ENCODE data around the gene SLC8B1. TPM values are rescaled to one million over a fixed set of nuclear protein-coding genes. Genes with fewer than 3 reads are reported as not detected.

SLC8B1 gene
- total RNA-seq, 1 experiment from 2014 or later: 8.2 TPM

DNA sequence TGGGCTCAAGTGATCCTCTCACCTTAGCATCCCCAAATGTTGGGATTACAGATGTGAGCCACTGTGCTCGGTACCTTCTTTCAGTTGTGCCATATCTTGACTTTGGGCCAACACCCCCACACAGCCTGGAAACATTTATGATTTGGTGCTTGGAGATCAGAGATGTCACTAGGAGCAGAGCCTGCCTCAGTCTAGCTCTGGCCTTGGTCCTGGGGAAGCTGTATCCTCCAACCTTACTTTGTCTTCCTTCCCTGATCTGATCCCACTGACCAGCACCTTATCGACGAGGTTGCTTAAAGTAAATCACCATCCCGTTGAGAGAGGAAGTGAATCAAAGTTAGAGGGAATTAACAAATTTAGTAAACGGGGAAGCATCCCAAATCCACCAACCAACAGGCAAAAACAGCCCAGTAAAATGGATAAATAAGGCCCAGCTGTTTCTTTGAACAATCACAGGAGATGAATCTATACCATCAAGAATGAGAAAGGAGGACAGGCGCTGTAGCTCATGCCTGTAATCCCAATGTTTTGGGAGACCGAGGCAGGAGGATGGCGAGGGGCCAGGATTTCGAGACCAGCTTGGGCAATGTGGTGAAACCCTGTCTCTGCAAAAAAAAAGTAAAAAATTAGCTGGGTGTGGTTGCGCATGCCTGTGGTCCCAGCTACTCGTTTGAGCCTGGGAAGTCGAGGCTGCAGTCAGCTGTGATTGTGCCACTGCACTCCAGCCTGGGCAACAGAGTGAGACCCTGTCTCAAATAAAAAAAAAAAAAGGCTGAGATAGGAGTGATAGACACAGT is 26.9 kb upstream of the SLC8B1 start:
- Histone ChIP-seq H3K4me1 (ENCODE audit: insufficient read depth, low read length, poor library complexity, severe bottlenecking) (peaks cover 6% of the 10 kb centered on the region), H3K27me3 (replicated peaks; ENCODE audit: insufficient read depth, low read depth, low read length, poor library complexity) (no peaks in the 10 kb centered on the region), H3K27ac (ENCODE audit: low read depth, low read length, poor library complexity, severe bottlenecking) (no peak overlapping the region), H3K36me3 (ENCODE audit: insufficient read depth, low read length, poor library complexity, severe bottlenecking) (no peaks in the 10 kb centered on the region), H3K4me3 (ENCODE audit: low read depth, low read length, poor library complexity, severe bottlenecking) (no peak overlapping the region), H3K9me3 (ENCODE audit: low read depth, low read length, poor library complexity, severe bottlenecking) (no peaks in the 10 kb centered on the region)
- DNase-seq (ENCODE audit: low spot score): no peak
- ChIA-PET CTCF (no interaction called here), POLR2A (ENCODE audit: low non-redundant PET) (interaction anchor here (0.7 kb wide), 1 partner anchor 126 kb away, joined by 3 read pairs; no protein-coding TSS in a partner anchor)
- no TSS peak for BruUV-seq (replicated peaks)
- TF ChIP-seq, protein P1, sequence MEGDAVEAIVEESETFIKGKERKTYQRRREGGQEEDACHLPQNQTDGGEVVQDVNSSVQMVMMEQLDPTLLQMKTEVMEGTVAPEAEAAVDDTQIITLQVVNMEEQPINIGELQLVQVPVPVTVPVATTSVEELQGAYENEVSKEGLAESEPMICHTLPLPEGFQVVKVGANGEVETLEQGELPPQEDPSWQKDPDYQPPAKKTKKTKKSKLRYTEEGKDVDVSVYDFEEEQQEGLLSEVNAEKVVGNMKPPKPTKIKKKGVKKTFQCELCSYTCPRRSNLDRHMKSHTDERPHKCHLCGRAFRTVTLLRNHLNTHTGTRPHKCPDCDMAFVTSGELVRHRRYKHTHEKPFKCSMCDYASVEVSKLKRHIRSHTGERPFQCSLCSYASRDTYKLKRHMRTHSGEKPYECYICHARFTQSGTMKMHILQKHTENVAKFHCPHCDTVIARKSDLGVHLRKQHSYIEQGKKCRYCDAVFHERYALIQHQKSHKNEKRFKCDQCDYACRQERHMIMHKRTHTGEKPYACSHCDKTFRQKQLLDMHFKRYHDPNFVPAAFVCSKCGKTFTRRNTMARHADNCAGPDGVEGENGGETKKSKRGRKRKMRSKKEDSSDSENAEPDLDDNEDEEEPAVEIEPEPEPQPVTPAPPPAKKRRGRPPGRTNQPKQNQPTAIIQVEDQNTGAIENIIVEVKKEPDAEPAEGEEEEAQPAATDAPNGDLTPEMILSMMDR (conservative IDR thresholded peaks at IDR 0.05; ENCODE audit: low read depth, low read length): no peak
- no peak for TF ChIP-seq EZH2 (IDR thresholded peaks at IDR 0.05; ENCODE audit: borderline replicate concordance, low read depth, low read length, poor library complexity, severe bottlenecking)
- intact Hi-C loops (cut with micrococcal nuclease; ENCODE audit: unreplicated experiment): no loop called here

DNA sequence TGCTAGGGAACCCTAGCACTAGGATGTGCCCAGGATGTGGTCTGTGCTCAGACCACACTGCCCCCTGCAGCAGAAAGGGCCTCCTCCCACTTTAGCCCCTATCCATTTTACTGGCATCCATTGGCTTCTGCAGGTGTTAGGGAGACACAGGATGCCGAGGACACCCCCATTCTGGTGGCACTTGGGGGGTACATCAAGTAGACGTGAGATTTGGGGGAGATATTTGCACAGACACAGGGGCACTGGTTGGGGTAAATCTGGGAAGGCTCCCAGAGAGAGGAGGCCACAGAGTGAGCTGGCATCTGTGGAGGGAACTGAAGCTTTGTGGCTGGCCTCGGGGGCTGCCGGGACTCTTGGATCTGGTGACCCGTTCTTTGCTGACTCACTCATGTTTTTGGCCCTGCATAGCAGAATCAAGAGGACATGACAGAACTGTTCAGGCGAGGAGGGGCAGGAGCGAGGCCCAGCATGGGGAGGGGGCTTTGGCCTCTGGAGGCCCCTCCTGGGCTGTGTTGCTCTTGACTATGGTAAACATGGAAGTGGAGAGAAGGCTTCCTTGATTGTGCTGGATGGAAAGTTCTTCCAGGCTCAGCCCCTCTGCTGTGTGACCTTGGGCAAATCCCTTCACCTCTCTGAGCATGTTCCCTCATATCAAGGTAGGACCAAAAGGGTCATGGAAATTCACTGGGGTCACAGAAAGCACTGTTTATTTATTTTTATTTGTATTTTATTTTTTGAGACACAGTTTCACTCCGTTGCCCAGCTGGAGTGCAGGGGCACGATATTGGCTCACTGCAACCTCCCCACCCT is 25.2 kb upstream of the SLC8B1 start:
- CTCF ChIA-PET: no interaction called here
- TF ChIP-seq, protein P1 (conservative IDR thresholded peaks at IDR 0.05; ENCODE audit: low read depth, low read length): 0 out of 2 replicates have a peak, but pooled peaks have one; percentile 9
- no peak for TF ChIP-seq EZH2 (IDR thresholded peaks at IDR 0.05; ENCODE audit: borderline replicate concordance, low read depth, low read length, poor library complexity, severe bottlenecking)
- Histone ChIP-seq H3K27me3 (replicated peaks; ENCODE audit: insufficient read depth, low read depth, low read length, poor library complexity) (no peaks in the 10 kb centered on the region), H3K4me1 (ENCODE audit: insufficient read depth, low read length, poor library complexity, severe bottlenecking) (peaks cover 6% of the 10 kb centered on the region), H3K27ac (ENCODE audit: low read depth, low read length, poor library complexity, severe bottlenecking) (no peak overlapping the region), H3K9me3 (ENCODE audit: low read depth, low read length, poor library complexity, severe bottlenecking) (no peaks in the 10 kb centered on the region), H3K36me3 (ENCODE audit: insufficient read depth, low read length, poor library complexity, severe bottlenecking) (no peaks in the 10 kb centered on the region), H3K4me3 (ENCODE audit: low read depth, low read length, poor library complexity, severe bottlenecking) (peak overlapping the region; percentile 96)
- BruUV-seq (replicated peaks): no TSS peak
- POLR2A ChIA-PET (ENCODE audit: low non-redundant PET): interaction anchor here (0.6 kb wide), 1 partner anchor 76 kb away, joined by 5 read pairs; no protein-coding TSS in a partner anchor
- DNase-seq (ENCODE audit: low spot score): no peak
- intact Hi-C loops (cut with micrococcal nuclease; ENCODE audit: unreplicated experiment): no loop called here

DNA sequence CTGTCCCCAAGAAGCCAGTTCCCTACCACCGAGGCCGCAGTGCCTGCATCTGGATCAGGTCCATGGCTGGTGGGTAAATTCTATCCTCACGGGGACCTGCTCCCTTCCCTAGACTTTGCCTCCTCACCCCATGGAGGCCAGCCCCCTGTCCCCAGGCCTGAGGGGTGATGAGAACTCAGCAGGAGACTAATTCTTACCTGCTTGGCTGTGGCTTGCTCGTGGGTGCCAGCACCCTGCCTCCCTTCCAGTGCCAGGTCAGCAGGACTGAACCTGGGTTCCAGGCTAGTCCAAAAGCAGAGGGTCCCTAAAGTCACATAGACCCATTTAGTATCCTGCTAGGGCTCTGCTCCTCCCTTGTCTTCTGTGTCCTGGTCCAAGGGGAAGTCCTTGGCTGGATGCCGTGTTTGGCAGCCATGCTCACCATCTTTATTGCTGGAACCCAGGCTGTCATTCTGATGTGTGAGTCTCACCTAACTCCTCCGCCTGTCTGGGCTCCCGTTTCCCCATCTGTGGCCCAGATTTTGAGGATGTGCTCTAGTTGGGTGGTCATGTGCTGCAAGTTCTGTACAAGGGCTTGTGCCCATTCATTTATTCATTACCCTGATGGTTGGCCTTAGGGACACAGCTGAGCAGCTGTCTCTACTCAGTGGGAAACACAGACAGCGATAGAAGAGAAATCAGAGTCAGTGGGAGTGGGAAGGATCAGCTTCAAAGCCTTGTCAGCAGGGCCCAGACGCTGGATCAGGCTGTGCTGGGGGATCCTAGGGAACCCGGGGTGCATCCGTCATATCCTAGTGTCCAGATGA is 24.4 kb upstream of the SLC8B1 start:
- POLR2A ChIA-PET (ENCODE audit: low non-redundant PET): interaction anchor here (0.6 kb wide), 1 partner anchor 75 kb away, joined by 5 read pairs; no protein-coding TSS in a partner anchor
- no peak for TF ChIP-seq EZH2 (IDR thresholded peaks at IDR 0.05; ENCODE audit: borderline replicate concordance, low read depth, low read length, poor library complexity, severe bottlenecking)
- TF ChIP-seq, protein P1 (conservative IDR thresholded peaks at IDR 0.05; ENCODE audit: low read depth, low read length): no peak
- intact Hi-C loops (cut with micrococcal nuclease; ENCODE audit: unreplicated experiment): no loop called here
- BruUV-seq (replicated peaks): no TSS peak
- peak overlapping the region; percentile 83 for H3K27ac ChIP-seq (ENCODE audit: low read depth, low read length, poor library complexity, severe bottlenecking)
- no peaks in the 10 kb centered on the region for H3K36me3 ChIP-seq (ENCODE audit: insufficient read depth, low read length, poor library complexity, severe bottlenecking)
- DNase-seq (ENCODE audit: low spot score): no peak
- no peaks in the 10 kb centered on the region for H3K9me3 ChIP-seq (ENCODE audit: low read depth, low read length, poor library complexity, severe bottlenecking)
- no peaks in the 10 kb centered on the region for H3K27me3 ChIP-seq (replicated peaks; ENCODE audit: insufficient read depth, low read depth, low read length, poor library complexity)
- H3K4me1 ChIP-seq (ENCODE audit: insufficient read depth, low read length, poor library complexity, severe bottlenecking): peaks cover 6% of the 10 kb centered on the region
- H3K4me3 ChIP-seq (ENCODE audit: low read depth, low read length, poor library complexity, severe bottlenecking): peak overlapping the region; percentile 96
- CTCF ChIA-PET: no interaction called here
